Fibroblast of lung (primary cell): ENCODE data around the gene POLN. TPM values are rescaled to one million over a fixed set of nuclear protein-coding genes. Genes with fewer than 3 reads are reported as not detected.
A peak's percentile ranks its signal among the peaks of the same experiment; 100 is the strongest.

Source experiments
- DNase-seq, 2 donors: peaks; one replicate each; pipeline versions ENCODE4 v3.0.0 to v3.0.0-alpha.2; 2010; ENCODE audit warnings: low read depth in 2 of 2
- H2AFZ ChIP-seq: 2 replicates; pipeline ENCODE4 v1.5.1; 2012; ENCODE audit warnings: low read length, control low read depth, inconsistent platforms
- H3K27ac ChIP-seq: 2 replicates; pipeline ENCODE4 v1.5.1; 2011; ENCODE audit warnings: low read length, control low read depth; ENCODE audit not compliant: insufficient read depth
- H3K27me3 ChIP-seq: 2 replicates; pipeline ENCODE4 v1.5.1; 2011; ENCODE audit warnings: mild to moderate bottlenecking, low read length; ENCODE audit not compliant: control insufficient read depth, insufficient read depth
- H3K36me3 ChIP-seq: 2 replicates; pipeline ENCODE4 v1.5.1; 2011; ENCODE audit warnings: low read length; ENCODE audit not compliant: control insufficient read depth, insufficient read depth
- H3K4me1 ChIP-seq: 2 replicates; pipeline ENCODE4 v1.5.1; 2011; ENCODE audit warnings: low read length; ENCODE audit not compliant: control insufficient read depth, insufficient read depth; ENCODE audit errors: extremely low read depth
- H3K4me2 ChIP-seq: 2 replicates; pipeline ENCODE4 v1.5.1; 2011; ENCODE audit warnings: low read length, control low read depth; ENCODE audit not compliant: insufficient read depth; ENCODE audit errors: extremely low read depth
- H3K4me3 ChIP-seq, 4 experiments: fragments of 200-600 bp in 1 of 4; sonication (generic) in 1 of 4; replicated peaks in 1 of 4; 2 replicates each; pipeline ENCODE4 v1.5.1; 2011 to 2016; ENCODE audit warnings: low read length in 4 of 4, low read depth in 3 of 4, mild to moderate bottlenecking in 3 of 4, control low read depth in 2 of 4, inconsistent platforms in 1 of 4, mixed read lengths in 1 of 4; ENCODE audit not compliant: insufficient read depth in 1 of 4; ENCODE audit errors: control extremely low read depth in 1 of 4
- H3K79me2 ChIP-seq: 2 replicates; pipeline ENCODE4 v1.5.1; 2012; ENCODE audit warnings: mild to moderate bottlenecking, low read length, inconsistent platforms; ENCODE audit not compliant: control insufficient read depth, insufficient read depth
- H3K9ac ChIP-seq: 2 replicates; pipeline ENCODE4 v1.5.1; 2011; ENCODE audit warnings: mild to moderate bottlenecking, low read length, control low read depth; ENCODE audit not compliant: insufficient read depth
- H3K9me3 ChIP-seq: 2 replicates; pipeline ENCODE4 v1.5.1; 2012; ENCODE audit warnings: low read depth, low read length; ENCODE audit not compliant: control insufficient read depth, insufficient read depth
- H4K20me1 ChIP-seq: 2 replicates; pipeline ENCODE4 v1.5.1; 2011; ENCODE audit warnings: low read length; ENCODE audit not compliant: control insufficient read depth, insufficient read depth; ENCODE audit errors: extremely low read depth
- EZH2 ChIP-seq: IDR thresholded peaks from 2 replicates; pipeline ENCODE4 v1.5.1; 2012; ENCODE audit warnings: low read length, control low read depth, mild to moderate bottlenecking; ENCODE audit errors: missing control alignments
- polyA plus RNA-seq, 2 donors: library from polyadenylated mRNA; depleted of rRNA in 1 of 2; stranded (reverse) in 1 of 2; unstranded in 1 of 2; fragments of >200 nt; gene quantifications; 2 replicates each; pipeline ENCODE4 v1.2.1, GENCODE V29; 2011 to 2012; ENCODE audit warnings: missing spikeins in 1 of 2
- total RNA-seq: library from RNA; depleted of rRNA; stranded (reverse); fragments of >200 nt; gene quantifications from 2 replicates; pipeline ENCODE4 v1.2.1, GENCODE V29; 2014
- TF ChIP-seq, protein P1 (sequence below), 2 donors: IDR thresholded peaks in 1 of 2; conservative IDR thresholded peaks in 1 of 2; 1 replicate in 1 of 2; 2 replicates in 1 of 2; pipeline ENCODE4 v1.5.1; 2011 to 2012; ENCODE audit warnings: low read length in 2 of 2, control low read depth in 1 of 2, inconsistent platforms in 1 of 2, low read depth in 1 of 2, mild to moderate bottlenecking in 1 of 2

POLN gene
- total and polyA plus RNA-seq, 2 donors (not counting 1 experiment from before 2014, with no cell fraction given): 0.58 to 5.6 TPM

DNA sequence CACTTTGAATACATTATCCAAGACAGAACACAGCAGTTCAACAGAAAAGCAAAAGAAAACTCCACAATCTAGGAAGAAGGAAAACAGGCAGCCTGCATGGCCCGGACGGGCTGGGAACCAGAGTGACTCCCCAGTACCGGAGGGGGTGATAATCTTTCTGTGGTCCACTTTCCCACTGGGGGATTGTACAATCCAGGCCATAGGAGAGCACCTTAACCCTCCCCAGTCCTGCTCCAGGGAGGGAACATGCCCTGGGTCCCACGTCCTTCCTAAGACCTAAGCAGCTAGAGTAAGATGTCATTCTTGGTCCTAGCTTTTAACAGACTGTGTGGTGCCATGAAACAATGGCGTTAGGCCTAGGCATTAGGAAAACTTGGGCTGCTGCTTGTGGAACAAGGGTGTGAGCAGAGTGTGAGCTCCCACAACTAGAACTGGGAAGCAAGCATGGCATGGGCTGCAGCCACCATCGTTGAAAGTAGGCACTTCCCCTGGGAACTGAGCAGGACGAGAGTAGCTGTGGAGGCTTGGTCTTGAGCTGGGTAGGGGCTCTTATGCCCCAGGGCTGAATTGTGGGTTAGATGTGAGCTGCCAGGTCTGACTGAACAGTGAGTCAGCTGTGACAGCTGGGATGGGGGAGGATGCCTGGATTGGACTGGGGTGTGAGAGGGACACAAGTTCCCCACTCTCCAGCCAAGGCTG is 140.4 kb downstream of the POLN start:
- no peak overlapping the region for H3K27ac ChIP-seq
- no peak overlapping the region for H3K9ac ChIP-seq
- peak overlapping the region; percentile 35 for H3K4me2 ChIP-seq
- no peak overlapping the region for H3K4me3 ChIP-seq
- H4K20me1 ChIP-seq: no peaks in the 10 kb centered on the region
- no peaks in the 10 kb centered on the region for H3K36me3 ChIP-seq
- DNase-seq: peak in 1 of 2 donors; percentile 23
- TF ChIP-seq EZH2: no peak
- TF ChIP-seq, protein P1, sequence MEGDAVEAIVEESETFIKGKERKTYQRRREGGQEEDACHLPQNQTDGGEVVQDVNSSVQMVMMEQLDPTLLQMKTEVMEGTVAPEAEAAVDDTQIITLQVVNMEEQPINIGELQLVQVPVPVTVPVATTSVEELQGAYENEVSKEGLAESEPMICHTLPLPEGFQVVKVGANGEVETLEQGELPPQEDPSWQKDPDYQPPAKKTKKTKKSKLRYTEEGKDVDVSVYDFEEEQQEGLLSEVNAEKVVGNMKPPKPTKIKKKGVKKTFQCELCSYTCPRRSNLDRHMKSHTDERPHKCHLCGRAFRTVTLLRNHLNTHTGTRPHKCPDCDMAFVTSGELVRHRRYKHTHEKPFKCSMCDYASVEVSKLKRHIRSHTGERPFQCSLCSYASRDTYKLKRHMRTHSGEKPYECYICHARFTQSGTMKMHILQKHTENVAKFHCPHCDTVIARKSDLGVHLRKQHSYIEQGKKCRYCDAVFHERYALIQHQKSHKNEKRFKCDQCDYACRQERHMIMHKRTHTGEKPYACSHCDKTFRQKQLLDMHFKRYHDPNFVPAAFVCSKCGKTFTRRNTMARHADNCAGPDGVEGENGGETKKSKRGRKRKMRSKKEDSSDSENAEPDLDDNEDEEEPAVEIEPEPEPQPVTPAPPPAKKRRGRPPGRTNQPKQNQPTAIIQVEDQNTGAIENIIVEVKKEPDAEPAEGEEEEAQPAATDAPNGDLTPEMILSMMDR (conservative IDR thresholded peaks at IDR 0.05 in 1 of 2, IDR thresholded peaks at IDR 0.05 in 1 of 2; ENCODE audit: low read depth in 1 of 2, low read length in 2 of 2): no peak
- H3K79me2 ChIP-seq: no peaks in the 10 kb centered on the region
- H3K9me3 ChIP-seq: no peaks in the 10 kb centered on the region
- peaks cover 2% of the 10 kb centered on the region for H3K4me1 ChIP-seq
- no peak overlapping the region for H2AFZ ChIP-seq
- H3K27me3 ChIP-seq: no peaks in the 10 kb centered on the region

DNA sequence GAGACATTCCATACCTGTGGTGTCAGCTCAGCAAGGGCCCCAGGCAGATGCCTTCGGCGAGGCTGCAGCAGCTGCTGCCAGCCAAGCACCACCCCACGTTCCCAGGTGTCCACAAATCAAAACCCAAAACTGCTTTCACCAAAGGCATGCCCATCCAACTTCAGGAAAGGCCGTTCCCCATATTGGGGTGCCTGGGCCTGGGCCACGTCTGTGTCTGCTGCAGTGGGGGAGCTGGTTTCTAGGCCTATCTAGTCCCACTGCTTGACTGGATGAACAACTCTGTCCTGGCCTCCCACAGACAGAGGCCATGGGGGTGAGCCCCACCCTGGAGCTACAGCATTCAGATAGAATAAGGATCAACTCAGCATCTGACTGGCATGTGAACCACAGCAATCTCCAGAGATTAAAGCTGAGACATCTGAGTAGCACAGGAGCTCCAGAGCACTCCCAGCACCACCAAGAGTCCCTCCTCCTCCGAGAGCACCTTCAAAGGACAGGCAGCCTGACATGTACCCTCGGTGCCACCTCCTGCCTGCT is 145.8 kb downstream of the POLN start:
- H3K79me2 ChIP-seq: no peaks in the 10 kb centered on the region
- DNase-seq: no peak

More for the DNA sequence above, 145.8 kb downstream of the POLN start:
- Histone ChIP-seq H3K4me2 (no peak overlapping the region), H3K4me1 (no peaks in the 10 kb centered on the region), H3K9ac (no peak overlapping the region), H3K27me3 (no peaks in the 10 kb centered on the region), H3K36me3 (no peaks in the 10 kb centered on the region), H3K27ac (no peak overlapping the region), H3K9me3 (no peaks in the 10 kb centered on the region), H3K4me3 (no peak overlapping the region), H2AFZ (no peak overlapping the region), H4K20me1 (no peaks in the 10 kb centered on the region)
- no peak for TF ChIP-seq EZH2
- TF ChIP-seq, protein P1 (conservative IDR thresholded peaks at IDR 0.05 in 1 of 2, IDR thresholded peaks at IDR 0.05 in 1 of 2; ENCODE audit: low read depth in 1 of 2, low read length in 2 of 2): no peak
